K562 (cell line): Measurements from ENCODE around the gene ANKH. TPM values are rescaled to one million over a fixed set of nuclear protein-coding genes. Genes with fewer than 3 reads are reported as not detected.
A peak's percentile ranks its signal among the peaks of the same experiment; 100 is the strongest.

ENCODE experiments used
- ARID1B ChIP-seq: fragments of 450-650 bp; IDR thresholded peaks from 2 replicates; pipeline ENCODE4 v1.6.1; 2016; ENCODE audit warnings: antibody characterized with exemption, mild to moderate bottlenecking, inconsistent platforms
- CAMTA2 ChIP-seq: fragments of 250-450 bp; sonication (Bioruptor Pico); conservative IDR thresholded peaks from 2 replicates; pipeline ENCODE4 v1.5.1; 2022
- CBX8 ChIP-seq: fragments of 200-600 bp; sonication (generic); IDR thresholded peaks from 2 replicates; pipeline ENCODE4 v1.6.1; 2012; ENCODE audit warnings: borderline replicate concordance, mixed run types, low read depth, mild to moderate bottlenecking, moderate library complexity, mixed read lengths, low read length, control low read depth, inconsistent platforms; ENCODE audit not compliant: poor library complexity, severe bottlenecking; ENCODE audit errors: extremely low read depth
- COPS2 ChIP-seq: fragments of 450-650 bp; conservative IDR thresholded peaks from 2 replicates; pipeline ENCODE4 v1.6.1; 2016; ENCODE audit warnings: mild to moderate bottlenecking, moderate library complexity
- CXXC5 ChIP-seq: fragments of 250-450 bp; sonication (Bioruptor Pico); IDR thresholded peaks from 2 replicates; pipeline ENCODE4 v1.8.0; 2022; ENCODE audit warnings: inconsistent platforms, mild to moderate bottlenecking, moderate library complexity
- EWSR1 ChIP-seq: fragments of 450-650 bp; IDR thresholded peaks from 2 replicates; pipeline ENCODE4 v1.6.1; 2018; ENCODE audit warnings: borderline replicate concordance, mild to moderate bottlenecking, low read depth, moderate library complexity; ENCODE audit not compliant: partially characterized antibody
- HMG20A ChIP-seq: fragments of 450-650 bp; formaldehyde crosslinking; conservative IDR thresholded peaks from 2 replicates; pipeline ENCODE4 v1.4.0; 2020; ENCODE audit warnings: mild to moderate bottlenecking, mixed read lengths
- ILK ChIP-seq: fragments of 450-650 bp; IDR thresholded peaks from 2 replicates; pipeline ENCODE4 v1.6.1; 2016; ENCODE audit warnings: missing genetic modification characterization, low read depth, mild to moderate bottlenecking, missing compliant biosample characterization, moderate library complexity, borderline replicate concordance
- IRF2 ChIP-seq: sonication (generic); formaldehyde crosslinking; IDR thresholded peaks from 2 replicates; pipeline ENCODE4 v1.8.1; 2022; ENCODE audit warnings: mild to moderate bottlenecking, missing genetic modification reagents
- JUND ChIP-seq, 2 experiments: IDR thresholded peaks; 2 replicates in 1 of 2; 3 replicates in 1 of 2; pipeline ENCODE4 v1.6.1; 2011; ENCODE audit warnings: borderline replicate concordance in 2 of 2, low read depth in 2 of 2, low read length in 2 of 2, improper control_type of control experiment in 1 of 2, missing biosample characterization in 1 of 2, missing genetic modification characterization in 1 of 2, missing genetic modification reagents in 1 of 2
- MCM2 ChIP-seq: fragments of 450-650 bp; IDR thresholded peaks from 2 replicates; pipeline ENCODE4 v1.6.1; 2017; ENCODE audit warnings: low read depth, mild to moderate bottlenecking
- MEIS2 ChIP-seq: fragments of 450-650 bp; IDR thresholded peaks from 2 replicates; pipeline ENCODE4 v1.6.1; 2014; ENCODE audit warnings: mild to moderate bottlenecking; ENCODE audit not compliant: partially characterized antibody
- PTBP1 ChIP-seq: fragments of 200-400 bp; formaldehyde crosslinking; IDR thresholded peaks from 2 replicates; pipeline ENCODE4 v1.6.1; 2017; ENCODE audit warnings: low read depth, low read length
- SREBF2 ChIP-seq: sonication (generic); formaldehyde crosslinking; IDR thresholded peaks from 2 replicates; pipeline ENCODE4 v1.4.0; 2020; ENCODE audit warnings: mild to moderate bottlenecking, missing genetic modification reagents
- TCF7 ChIP-seq: sonication (generic); IDR thresholded peaks from 2 replicates; pipeline ENCODE4 v1.6.1; 2016; ENCODE audit warnings: antibody characterized with exemption, borderline replicate concordance
- TOE1 ChIP-seq, 2 experiments: fragments of 450-650 bp in 1 of 2; sonication (generic) in 1 of 2; formaldehyde crosslinking in 1 of 2; IDR thresholded peaks; 2 replicates each; pipeline versions ENCODE4 v1.7.1 to v1.8.0; 2016 to 2022; ENCODE audit warnings: borderline replicate concordance in 2 of 2, mild to moderate bottlenecking in 2 of 2, antibody characterized with exemption in 1 of 2, inconsistent platforms in 1 of 2, low read depth in 1 of 2, missing genetic modification reagents in 1 of 2, moderate library complexity in 1 of 2
- ZFP91 ChIP-seq: sonication (generic); formaldehyde crosslinking; IDR thresholded peaks from 2 replicates; pipeline ENCODE4 v1.8.0; 2022; ENCODE audit warnings: mild to moderate bottlenecking, missing genetic modification reagents
- ZHX1 ChIP-seq: fragments of 150-350 bp; conservative IDR thresholded peaks from 2 replicates; pipeline ENCODE4 v1.6.1; 2014; ENCODE audit warnings: low read length
- ZNF3 ChIP-seq: fragments of 250-450 bp; sonication (Bioruptor Pico); IDR thresholded peaks from 2 replicates; pipeline ENCODE4 v1.5.0; 2021; ENCODE audit warnings: mild to moderate bottlenecking, moderate library complexity
- ZNF431 ChIP-seq: sonication (generic); formaldehyde crosslinking; IDR thresholded peaks from 2 replicates; pipeline ENCODE4 v1.8.0; 2022; ENCODE audit warnings: mild to moderate bottlenecking, missing genetic modification reagents
- ZNF639 ChIP-seq, 2 experiments: fragments of 200-800 bp in 1 of 2; sonication (Bioruptor generic) in 1 of 2; sonication (generic) in 1 of 2; formaldehyde crosslinking in 1 of 2; IDR thresholded peaks in 1 of 2; conservative IDR thresholded peaks in 1 of 2; 2 replicates each; pipeline versions ENCODE4 v1.5.0 to v1.6.1; 2016 to 2020; ENCODE audit warnings: missing compliant biosample characterization in 1 of 2, missing genetic modification characterization in 1 of 2, missing genetic modification reagents in 1 of 2
- polyA plus RNA-seq, 8 experiments: library from polyadenylated mRNA; depleted of rRNA in 4 of 8; stranded (reverse) in 5 of 8; unstranded in 3 of 8; fragments of >200 nt; fragmentation: Nextera tagmentation in 2 of 8; fragmentation: Illumina TruSeq in 1 of 8; extraction: Ambion mirVana in 2 of 8; extraction: Trizol in 1 of 8; gene quantifications; 2 replicates each; pipeline versions ENCODE4 v1.2.1 to v1.2.3, GENCODE V29; 2011 to 2014; ENCODE audit warnings: inconsistent platforms in 1 of 8, missing spikeins in 1 of 8
- total RNA-seq, 7 experiments: library from RNA; depleted of rRNA in 6 of 7; stranded (reverse); fragments of >200 nt in 6 of 7; fragmentation: Illumina TruSeq in 2 of 7; extraction: Trizol in 2 of 7; gene quantifications; 2 replicates each; pipeline versions ENCODE4 v1.2.1 to v1.2.3, GENCODE V29; 2011 to 2021; ENCODE audit warnings: low replicate concordance in 1 of 7

Gene ANKH
- total and polyA plus RNA-seq, 9 of the 15 experiments (the other 6 are each of a cell fraction or from before 2014, with no cell fraction given): 0.79 to 12.2 (median 4.5) TPM

GRCh38 chr5:14706615-14707021, 165.0 kb downstream of the ANKH start (continued):
- TF ChIP-seq IRF2 (CRISPR knock-in tag): no peak
- no peak for TF ChIP-seq ZHX1
- peak; percentile 38 for TF ChIP-seq MEIS2
- no peak for TF ChIP-seq ZNF431 (CRISPR knock-in tag)
- peak; percentile 79; the same call in 1 of the 2 replicates for TF ChIP-seq TOE1 (IDR thresholded peaks at IDR 0.05; ENCODE audit: borderline replicate concordance)
- no peak for TF ChIP-seq TOE1 (CRISPR knock-in tag; IDR thresholded peaks at IDR 0.05; ENCODE audit: borderline replicate concordance, low read depth)
- 0 out of 2 replicates have a peak, but pooled peaks have one; percentile 32 for TF ChIP-seq ARID1B
- no peak for TF ChIP-seq EWSR1
- TF ChIP-seq MCM2: no peak
- 0 out of 2 replicates have a peak, but pooled peaks have one; percentile 17 for TF ChIP-seq CXXC5
- peak; percentile 69; the same call in 1 of the 2 replicates for TF ChIP-seq JUND (IDR thresholded peaks at IDR 0.05; ENCODE audit: borderline replicate concordance, low read depth, low read length)
- TF ChIP-seq JUND (tag; IDR thresholded peaks at IDR 0.05; ENCODE audit: borderline replicate concordance, low read depth, low read length): peak; percentile 70; the same call in 2 of the 3 replicates
- peak in 1 of 2 experiments; percentile 47; a peak in 2 of 4 replicates for TF ChIP-seq ZNF639 (CRISPR knock-in tag; conservative IDR thresholded peaks at IDR 0.05 in 1 of 2, IDR thresholded peaks at IDR 0.05 in 1 of 2)
- TF ChIP-seq PTBP1: no peak
- TF ChIP-seq CAMTA2 (CRISPR knock-in tag): no peak
- no peak for TF ChIP-seq ILK
- no peak for TF ChIP-seq SREBF2 (CRISPR knock-in tag)
- no peak for TF ChIP-seq ZNF3 (CRISPR knock-in tag)
- no peak for TF ChIP-seq TCF7
- TF ChIP-seq COPS2: no peak
- TF ChIP-seq HMG20A (CRISPR knock-in tag): no peak
- TF ChIP-seq ZFP91 (CRISPR knock-in tag): no peak
- TF ChIP-seq CBX8: no peak
